Measurements from ENCODE around the gene TRHDE.

- TF ChIP-seq CTCF (optimal IDR thresholded peaks at IDR 0.05 in 1 of 3, IDR thresholded peaks at IDR 0.05 in 1 of 3, conservative IDR thresholded peaks at IDR 0.05 in 1 of 3; ENCODE audit: extremely low read depth in 1 of 3, insufficient read depth in 2 of 3, low read length in 3 of 3) (no peak), EZH2 (IDR thresholded peaks at IDR 0.05; ENCODE audit: low read length) (no peak)
Measured at GRCh38 chr12:72493407-72493806, 221.2 kb downstream of the TRHDE start.
